Mucosa of rectum (tissue), 2 donors: ENCODE data around the gene SYNGR2.
"Not testable (repeated sequence)": the region's sequence is repeated elsewhere in the genome, so short reads cannot be mapped to it uniquely, and the experiment has no call there.

Source experiments
- H3K27ac ChIP-seq, 2 donors: one replicate each; pipeline ENCODE4 v1.7.0; 2013; ENCODE audit warnings: inconsistent platforms in 2 of 2, low read depth in 2 of 2, low read length in 2 of 2
- H3K27me3 ChIP-seq, 2 donors: one replicate each; pipeline ENCODE4 v1.7.0; 2013; ENCODE audit warnings: low read length in 2 of 2; ENCODE audit not compliant: control insufficient read depth in 2 of 2, insufficient read depth in 2 of 2
- H3K36me3 ChIP-seq, 2 donors: one replicate each; pipeline ENCODE4 v1.7.0; 2013; ENCODE audit warnings: low read length in 2 of 2; ENCODE audit not compliant: control insufficient read depth in 2 of 2, insufficient read depth in 2 of 2
- H3K4me1 ChIP-seq, 2 donors: one replicate each; pipeline ENCODE4 v1.7.0; 2013; ENCODE audit warnings: low read length in 2 of 2, mild to moderate bottlenecking in 1 of 2; ENCODE audit not compliant: control insufficient read depth in 2 of 2, insufficient read depth in 2 of 2
- H3K4me3 ChIP-seq, 2 donors: one replicate each; pipeline ENCODE4 v1.7.0; 2013; ENCODE audit warnings: low read length in 2 of 2
- H3K9ac ChIP-seq, 2 donors: one replicate each; pipeline ENCODE4 v1.7.0; 2013; ENCODE audit warnings: low read length in 2 of 2, low read depth in 1 of 2, mild to moderate bottlenecking in 1 of 2
- H3K9me3 ChIP-seq, 2 donors: one replicate each; pipeline ENCODE4 v1.7.0; 2013; ENCODE audit warnings: low read length in 2 of 2; ENCODE audit not compliant: control insufficient read depth in 2 of 2
- donor health status: healthy.
- donor health status: Normal muscosa, but diverticular disease.

The SYNGR2 gene

DNA sequence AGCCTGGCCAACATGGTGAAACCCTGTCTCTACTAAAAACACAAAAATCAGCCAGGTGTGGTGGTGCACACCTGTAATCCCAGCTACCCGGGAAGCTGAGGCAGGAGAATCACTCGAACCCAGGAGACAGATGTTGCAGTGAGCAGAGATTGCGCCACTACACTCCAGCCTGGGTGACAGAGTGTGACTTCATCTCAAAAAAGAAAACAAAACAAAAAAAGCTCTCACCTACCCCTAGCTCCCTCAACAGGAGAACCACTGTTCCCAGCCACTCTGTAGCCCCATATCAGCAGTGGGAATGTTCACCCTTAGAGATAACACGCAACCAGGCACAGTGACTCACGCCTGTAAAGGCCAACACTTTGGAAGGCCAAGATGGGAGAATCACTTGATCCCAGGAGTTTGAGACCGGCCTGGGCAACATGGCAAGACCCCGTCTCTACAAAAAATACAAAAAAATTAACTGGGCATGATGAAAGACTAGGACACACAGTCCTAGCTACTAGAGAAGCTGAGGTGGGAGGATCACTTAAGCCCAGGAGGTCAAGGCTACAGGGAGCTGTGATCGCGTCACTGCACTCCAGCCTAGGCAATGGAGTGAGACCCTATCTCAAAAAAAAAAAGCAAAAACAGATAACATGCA, 32.4 kb upstream of the SYNGR2 start:
- H3K27me3 ChIP-seq = no peaks in the 10 kb centered on the region
- H3K27ac ChIP-seq = no peak overlapping the region
- no peak overlapping the region for H3K9ac ChIP-seq
- H3K36me3 ChIP-seq = peaks cover 0 to 7% of the 10 kb centered on the region in 2 donors
- no peaks in the 10 kb centered on the region for H3K9me3 ChIP-seq
- peaks cover 18 to 26% of the 10 kb centered on the region in 2 donors for H3K4me1 ChIP-seq
- H3K4me3 ChIP-seq = no peak overlapping the region

DNA sequence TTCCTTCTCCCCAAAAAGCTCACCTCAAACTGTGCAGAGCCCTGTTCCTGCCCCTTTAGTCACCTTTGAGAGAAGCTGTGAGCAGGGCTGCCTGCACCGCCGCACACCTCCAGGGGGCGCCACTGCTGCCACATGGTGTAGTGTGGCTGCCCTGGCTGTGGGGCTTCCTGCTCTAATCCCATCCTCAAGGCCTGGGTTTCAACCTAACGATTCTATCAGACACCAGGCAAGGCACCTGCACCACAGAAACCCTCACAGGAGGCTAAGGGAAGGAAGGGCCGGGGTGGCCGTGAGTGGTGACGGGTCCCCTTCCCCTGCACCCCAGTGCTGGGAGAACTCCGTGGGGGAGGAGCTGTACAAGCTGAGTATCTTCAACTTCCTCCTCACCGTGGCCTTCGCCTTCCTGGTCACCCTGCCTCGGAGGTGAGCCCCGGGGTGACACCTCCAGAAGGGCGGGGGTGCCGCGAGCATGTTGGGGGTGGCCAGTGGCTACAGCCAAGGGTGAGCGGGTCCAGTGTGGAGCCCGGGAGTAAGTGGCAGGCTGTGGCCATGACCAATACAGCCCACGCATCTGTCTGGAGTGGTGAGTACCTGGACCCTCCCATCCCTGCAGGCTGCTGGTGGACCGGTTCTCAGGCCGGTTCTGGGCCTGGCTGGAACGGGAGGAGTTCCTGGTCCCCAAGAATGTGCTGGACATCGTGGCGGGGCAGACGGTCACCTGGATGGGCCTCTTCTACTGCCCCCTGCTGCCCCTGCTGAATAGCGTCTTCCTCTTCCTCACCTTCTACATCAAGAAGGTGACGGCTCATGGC, 30.8 kb upstream of the SYNGR2 start:
- Histone ChIP-seq H3K9ac (peak overlapping the region in 1 of 2 donors; percentile 5), H3K4me1 (peaks cover 30 to 32% of the 10 kb centered on the region in 2 donors), H3K9me3 (no peaks in the 10 kb centered on the region), H3K36me3 (peaks cover 0 to 7% of the 10 kb centered on the region in 2 donors), H3K27ac (peak overlapping the region in 1 of 2 donors; percentile 16), H3K4me3 (no peak overlapping the region), H3K27me3 (no peaks in the 10 kb centered on the region)

DNA sequence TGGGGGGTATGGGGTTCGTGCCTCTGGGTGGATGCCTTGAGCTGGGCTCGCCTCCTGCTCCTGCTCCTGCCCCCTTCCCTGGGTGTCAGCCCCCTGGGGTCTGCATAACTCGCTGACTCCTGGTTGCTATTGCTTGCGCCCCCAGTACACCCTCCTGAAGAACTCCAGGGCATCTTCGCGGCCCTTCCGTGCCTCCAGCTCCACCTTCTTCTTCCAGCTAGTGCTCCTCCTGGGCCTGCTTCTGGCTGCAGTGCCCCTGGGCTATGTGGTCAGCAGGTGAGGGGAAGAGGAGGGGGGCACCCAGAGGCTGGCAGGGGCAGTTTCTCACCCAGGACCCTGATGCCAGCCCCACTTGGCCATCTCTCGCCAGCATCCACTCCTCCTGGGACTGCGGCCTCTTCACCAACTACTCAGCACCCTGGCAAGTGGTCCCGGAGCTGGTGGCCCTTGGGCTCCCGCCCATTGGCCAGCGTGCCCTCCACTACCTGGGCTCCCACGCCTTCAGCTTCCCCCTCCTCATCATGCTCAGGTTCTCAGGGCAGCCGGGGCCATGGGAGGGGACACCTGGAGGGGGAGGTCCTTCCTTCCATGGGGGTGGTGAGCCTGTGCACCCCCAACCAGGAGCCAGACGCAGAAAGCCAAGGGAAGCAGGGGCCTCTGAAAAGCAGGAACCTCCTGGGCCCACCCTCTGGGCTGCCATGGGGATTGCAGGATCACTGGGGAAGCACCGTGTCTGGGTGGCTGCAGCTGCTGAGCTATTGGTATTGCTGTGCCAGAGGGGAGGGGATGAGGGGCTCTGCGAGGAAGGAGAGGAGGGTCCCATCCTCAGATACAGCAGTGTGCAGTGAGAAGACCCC, 29.9 kb upstream of the SYNGR2 start:
- Histone ChIP-seq H3K27ac (no peak overlapping the region), H3K4me3 (no peak overlapping the region), H3K36me3 (peaks cover 0 to 7% of the 10 kb centered on the region in 2 donors), H3K9ac (no peak overlapping the region), H3K4me1 (peaks cover 30 to 32% of the 10 kb centered on the region in 2 donors), H3K9me3 (no peaks in the 10 kb centered on the region), H3K27me3 (no peaks in the 10 kb centered on the region)

DNA sequence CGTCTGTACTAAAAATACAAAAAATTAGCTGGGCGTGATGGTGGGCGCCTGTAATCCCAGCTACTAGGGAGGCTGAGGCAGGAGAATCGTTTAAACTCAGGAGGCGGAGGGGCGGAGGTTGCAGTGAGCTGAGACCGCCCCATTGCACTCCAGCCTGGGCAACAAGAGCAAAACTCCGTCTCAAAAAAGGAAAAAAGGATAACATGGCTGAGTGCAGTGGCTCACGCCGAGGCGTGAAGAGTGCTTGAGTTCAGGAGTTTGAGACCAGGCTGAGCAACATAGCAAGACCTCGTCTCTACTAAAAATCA, 28.6 kb upstream of the SYNGR2 start:
- H3K9ac ChIP-seq = peak overlapping the region in 1 of 2 donors; percentile 56
- H3K4me3 ChIP-seq = peak overlapping the region; percentile 1 to 44

DNA sequence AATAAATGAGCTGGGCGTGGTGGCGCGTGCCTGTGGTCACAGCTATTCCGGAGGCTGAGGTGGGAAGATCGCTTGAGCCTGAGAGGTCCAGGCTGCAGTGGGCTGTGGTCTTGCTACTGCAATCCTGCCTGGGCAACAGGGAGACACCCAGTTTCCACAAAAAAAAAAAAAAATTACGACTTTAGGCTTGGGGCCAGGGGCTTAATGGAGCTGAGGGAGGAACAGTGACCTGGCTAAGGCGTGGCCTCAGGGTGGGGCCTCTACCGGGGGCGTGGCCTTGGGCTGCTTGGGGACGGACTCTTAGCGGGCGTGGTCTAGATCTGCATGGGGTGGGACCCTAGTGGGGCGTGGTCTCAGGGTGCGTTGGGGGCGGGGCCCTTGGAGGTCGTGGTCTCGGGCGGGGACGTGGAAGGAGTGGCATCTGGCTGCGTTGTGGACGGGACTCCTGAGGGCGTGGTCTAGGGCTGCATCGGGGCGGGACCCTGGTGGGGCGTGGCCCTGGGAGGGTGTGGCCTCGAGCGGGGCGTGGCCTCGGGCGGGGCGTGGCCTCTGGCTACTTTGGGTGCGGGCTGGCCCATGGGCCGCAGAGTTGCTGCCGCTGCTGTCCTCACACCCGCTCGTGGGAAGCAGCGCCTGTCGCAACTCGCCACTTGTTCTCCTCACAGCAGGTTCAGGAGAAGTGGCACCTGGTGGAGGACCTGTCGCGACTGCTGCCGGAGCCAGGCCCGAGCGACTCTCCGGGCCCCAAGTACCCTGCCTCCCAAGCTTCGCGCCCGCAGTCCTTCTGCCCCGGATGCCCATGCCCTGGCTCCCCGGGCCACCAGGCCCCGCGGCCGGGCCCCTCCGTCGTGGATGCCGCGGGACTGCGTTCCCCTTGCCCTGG, 28.0 kb upstream of the SYNGR2 start:
- Histone ChIP-seq H3K27me3 (no peaks in the 10 kb centered on the region), H3K4me1 (peaks cover 41 to 43% of the 10 kb centered on the region in 2 donors), H3K36me3 (peaks cover 0 to under 1% of the 10 kb centered on the region in 2 donors), H3K9ac (peak overlapping the region; percentile 56 to 59), H3K4me3 (peak overlapping the region; percentile 22 to 44), H3K9me3 (no peaks in the 10 kb centered on the region), H3K27ac (peak overlapping the region; percentile 25 to 67)

More for the DNA sequence above, 28.6 kb upstream of the SYNGR2 start:
- Histone ChIP-seq H3K27ac (peak overlapping the region; percentile 25 to 67), H3K4me1 (peaks cover 35 to 37% of the 10 kb centered on the region in 2 donors)
- H3K36me3 ChIP-seq, H3K27me3 ChIP-seq, H3K9me3 ChIP-seq: not testable (repeated sequence)

DNA sequence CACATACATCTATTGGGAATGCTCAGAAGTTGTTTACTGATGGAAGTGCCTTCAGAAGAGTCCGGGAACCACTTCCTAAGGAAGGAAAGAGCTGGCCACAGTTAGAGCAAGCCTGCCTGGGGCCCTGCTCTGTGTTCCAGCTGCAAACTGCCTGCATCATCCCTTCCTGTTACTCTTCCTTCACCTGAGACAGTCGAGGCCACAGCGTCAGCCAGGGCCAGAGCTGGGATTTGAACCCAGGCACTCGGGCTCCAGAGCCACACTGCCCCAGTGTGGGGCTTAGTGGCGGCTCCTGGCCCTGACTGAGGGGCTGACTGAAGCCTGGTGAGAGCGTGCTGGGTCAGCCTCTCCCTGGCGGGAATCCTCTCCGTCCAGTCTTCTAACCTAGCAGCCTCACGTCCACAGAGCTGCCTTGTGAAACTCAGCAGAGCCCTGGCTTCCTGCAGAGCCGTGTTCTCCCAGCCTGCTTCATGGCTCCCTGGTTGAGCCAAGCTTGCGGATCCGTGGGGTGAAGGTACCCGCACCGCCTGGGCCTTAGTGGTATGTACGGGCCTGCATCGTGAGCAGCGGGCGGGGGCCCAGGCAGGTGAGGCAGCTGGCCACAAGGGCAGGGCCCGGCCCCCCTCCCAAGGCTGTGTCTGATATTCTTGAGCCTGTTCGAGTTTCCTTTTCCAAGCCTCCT, 26.8 kb upstream of the SYNGR2 start:
- no peaks in the 10 kb centered on the region for H3K27me3 ChIP-seq
- no peaks in the 10 kb centered on the region for H3K9me3 ChIP-seq
- peaks cover 46 to 48% of the 10 kb centered on the region in 2 donors for H3K4me1 ChIP-seq
- H3K27ac ChIP-seq = peak overlapping the region in 1 of 2 donors; percentile 19
- H3K4me3 ChIP-seq = no peak overlapping the region
- H3K9ac ChIP-seq = peak overlapping the region in 1 of 2 donors; percentile 13
- H3K36me3 ChIP-seq = no peaks in the 10 kb centered on the region

DNA sequence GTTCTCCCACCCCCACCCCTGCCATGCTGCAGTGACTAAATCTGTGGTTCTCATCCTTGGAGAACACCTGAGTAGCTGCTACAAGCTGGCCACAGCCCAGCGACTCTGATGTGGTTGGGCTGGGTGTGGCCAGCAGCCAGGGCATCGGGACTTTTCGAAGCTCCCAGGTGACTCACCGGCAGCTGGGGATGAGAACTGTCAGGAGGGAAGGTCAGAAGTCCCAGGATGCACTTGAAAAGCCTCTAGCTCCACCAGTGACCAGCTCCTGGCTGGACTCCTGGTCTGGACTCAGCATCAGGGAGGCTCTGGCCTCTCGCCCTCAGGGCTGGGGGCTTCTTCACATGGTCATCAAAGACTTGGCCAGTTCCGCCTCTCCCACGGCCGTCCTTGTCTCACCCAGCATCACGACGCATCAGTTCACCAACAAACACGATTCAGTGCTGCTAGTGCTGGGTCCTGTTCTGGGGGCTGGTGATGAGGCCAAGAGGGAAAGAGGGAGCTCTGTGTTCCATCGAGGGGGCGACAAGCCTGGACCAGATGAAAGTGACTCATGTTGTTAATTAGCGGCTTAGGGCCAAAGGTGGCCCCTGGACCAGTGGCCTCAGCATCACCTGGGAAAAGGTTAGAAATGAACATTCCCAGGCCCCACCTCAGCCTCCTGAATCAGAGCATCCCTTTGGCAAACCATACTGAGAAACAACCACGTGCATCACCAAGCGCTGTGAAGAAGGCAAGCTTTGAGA, 26.1 kb upstream of the SYNGR2 start:
- Histone ChIP-seq H3K9ac (no peak overlapping the region), H3K9me3 (no peaks in the 10 kb centered on the region), H3K4me1 (peaks cover 47 to 50% of the 10 kb centered on the region in 2 donors), H3K36me3 (no peaks in the 10 kb centered on the region), H3K27ac (peak overlapping the region in 1 of 2 donors; percentile 19), H3K4me3 (no peak overlapping the region), H3K27me3 (no peaks in the 10 kb centered on the region)

DNA sequence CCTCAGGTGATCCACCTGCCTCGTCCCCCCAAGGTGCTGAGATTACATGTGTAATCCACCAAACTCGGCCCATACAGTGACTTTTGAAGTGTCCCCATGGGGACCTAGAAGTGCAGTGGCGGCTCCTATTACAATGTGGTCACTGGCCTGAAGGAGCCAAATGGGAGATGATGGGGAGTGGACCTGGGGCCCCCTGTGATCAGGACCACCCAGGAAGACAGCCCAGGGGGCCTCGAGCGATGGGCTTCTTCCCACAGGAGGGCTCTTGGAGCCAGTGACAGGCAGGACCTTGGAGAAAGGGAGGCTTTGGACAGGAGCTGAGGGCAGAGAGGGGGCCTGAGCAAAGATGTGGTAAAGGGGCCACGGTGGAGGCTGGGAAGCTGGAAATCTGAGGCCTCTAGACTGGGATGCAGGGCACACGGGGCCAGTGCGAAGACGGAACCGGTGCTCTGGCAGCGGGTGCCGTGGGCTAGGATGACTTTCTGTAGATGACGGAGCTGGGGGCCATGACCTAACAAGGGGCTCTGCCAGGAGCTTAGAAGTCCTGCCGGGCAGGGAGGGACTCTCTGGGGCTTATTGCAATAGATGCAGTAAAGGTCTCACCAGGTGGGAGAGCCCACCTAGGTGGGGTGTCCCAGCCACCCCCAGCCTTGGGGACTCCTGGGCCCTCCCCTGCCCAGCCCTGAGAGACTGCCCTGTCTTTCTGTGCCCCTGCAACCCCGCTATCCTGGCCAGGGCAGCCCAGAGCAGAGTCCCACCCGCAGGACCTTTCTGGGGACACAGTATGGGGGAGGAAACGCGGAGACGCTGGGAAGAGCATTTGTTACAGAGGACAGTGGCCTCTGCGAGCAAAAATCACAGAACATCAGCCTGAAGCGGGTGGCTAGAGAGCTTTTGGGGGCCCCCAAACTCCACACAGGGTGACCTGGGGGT, 24.9 kb upstream of the SYNGR2 start:
- Histone ChIP-seq H3K9me3 (no peaks in the 10 kb centered on the region), H3K4me1 (peaks cover 54 to 55% of the 10 kb centered on the region in 2 donors), H3K27ac (peak overlapping the region; percentile 81 to 87), H3K4me3 (no peak overlapping the region), H3K9ac (peak overlapping the region; percentile 3 to 54), H3K27me3 (no peaks in the 10 kb centered on the region), H3K36me3 (no peaks in the 10 kb centered on the region)
